Omental fat pad (tissue), 4 donors: Measurements from ENCODE around the gene ARL4D. TPM values are rescaled to one million over a fixed set of nuclear protein-coding genes. Genes with fewer than 3 reads are reported as not detected.
"Not testable (repeated sequence)": the region's sequence is repeated elsewhere in the genome, so short reads cannot be mapped to it uniquely, and the experiment has no call there.

Source experiments
- ATAC-seq: fragments of 150-250 bp; one replicate; pipeline ENCODE4 v1.9.1; 2016; ENCODE audit warnings: mild to moderate bottlenecking, moderate library complexity; ENCODE audit not compliant: low FRiP score
- DNase-seq: peaks from one replicate; pipeline ENCODE4 v3.0.0-alpha.2; 2019; ENCODE audit warnings: low spot score
- CTCF ChIP-seq, 3 donors: fragments of 450-650 bp; IDR thresholded peaks; one replicate each; pipeline ENCODE4 v1.5.1; 2016 to 2017; ENCODE audit warnings: antibody characterized with exemption in 3 of 3, mild to moderate bottlenecking in 3 of 3, moderate library complexity in 2 of 3
- total RNA-seq, 4 donors: library from RNA; depleted of rRNA; stranded (reverse); fragments of >200 nt; gene quantifications; one replicate each; pipeline ENCODE4 v1.1.0, GENCODE V29; 2016

Gene ARL4D
- total RNA-seq, 4 donors from 2014 or later = 11.8 to 42.8 (median 27.1) TPM

- no peak for DNase-seq
- no peak for ATAC-seq
- no peak for TF ChIP-seq CTCF (IDR thresholded peaks at IDR 0.05)
Observed at GRCh38 chr17:43369986-43370385, 28.8 kb upstream of the ARL4D start.

- TF ChIP-seq CTCF (IDR thresholded peaks at IDR 0.05) = no peak
Observed at GRCh38 chr17:43371227-43371821, 27.5 kb upstream of the ARL4D start.

GRCh38 chr17:43372273-43372911 lies 26.4 kb upstream of the ARL4D start:
- DNase-seq (no peak), ATAC-seq (no peak)
- TF ChIP-seq CTCF (IDR thresholded peaks at IDR 0.05) = no peak

More at GRCh38 chr17:43371227-43371821, 27.5 kb upstream of the ARL4D start:
- DNase-seq (no peak), ATAC-seq (no peak)

- ATAC-seq (no peak), DNase-seq (no peak)
- no peak for TF ChIP-seq CTCF (IDR thresholded peaks at IDR 0.05)
Observed at GRCh38 chr17:43373356-43373755, 25.4 kb upstream of the ARL4D start.

GRCh38 chr17:43375915-43376314 lies 22.9 kb upstream of the ARL4D start:
- ATAC-seq, DNase-seq: not testable (repeated sequence)

GRCh38 chr17:43377056-43377810 lies 21.6 kb upstream of the ARL4D start:
- ATAC-seq = no peak
- DNase-seq = no peak
- no peak for TF ChIP-seq CTCF (IDR thresholded peaks at IDR 0.05)

- no peak for TF ChIP-seq CTCF (IDR thresholded peaks at IDR 0.05)
- DNase-seq (no peak), ATAC-seq (no peak)
Observed at GRCh38 chr17:43378766-43379165, 20.0 kb upstream of the ARL4D start.
